Peyer's patch (tissue), 4 donors: Measurements from ENCODE around the gene TMEM132D.

Source experiments
- CTCF ChIP-seq, 6 experiments: fragments of 450-650 bp in 4 of 6; fragments of 200-600 bp in 2 of 6; sonication (generic) in 1 of 6; IDR thresholded peaks; one replicate each; pipeline ENCODE4 v1.5.1; 2017 to 2019; ENCODE audit warnings: antibody characterized with exemption in 6 of 6, mild to moderate bottlenecking in 3 of 6, moderate library complexity in 1 of 6
- POLR2A ChIP-seq, 2 donors: fragments of 450-650 bp; IDR thresholded peaks; one replicate each; pipeline ENCODE4 v1.5.1; 2017; ENCODE audit warnings: antibody characterized with exemption in 2 of 2, mild to moderate bottlenecking in 2 of 2, moderate library complexity in 2 of 2

GRCh38 chr12:129230995-129231394 lies 672.8 kb downstream of the TMEM132D start:
- TF ChIP-seq CTCF (IDR thresholded peaks at IDR 0.05), result no peak
- TF ChIP-seq POLR2A (IDR thresholded peaks at IDR 0.05), result no peak
